ENCODE measurements around the gene KLB.
A peak's percentile ranks its signal among the peaks of the same experiment; 100 is the strongest.
"Not testable (repeated sequence)": the region's sequence is repeated elsewhere in the genome, so short reads cannot be mapped to it uniquely, and the experiment has no call there.

KLB gene

DNA sequence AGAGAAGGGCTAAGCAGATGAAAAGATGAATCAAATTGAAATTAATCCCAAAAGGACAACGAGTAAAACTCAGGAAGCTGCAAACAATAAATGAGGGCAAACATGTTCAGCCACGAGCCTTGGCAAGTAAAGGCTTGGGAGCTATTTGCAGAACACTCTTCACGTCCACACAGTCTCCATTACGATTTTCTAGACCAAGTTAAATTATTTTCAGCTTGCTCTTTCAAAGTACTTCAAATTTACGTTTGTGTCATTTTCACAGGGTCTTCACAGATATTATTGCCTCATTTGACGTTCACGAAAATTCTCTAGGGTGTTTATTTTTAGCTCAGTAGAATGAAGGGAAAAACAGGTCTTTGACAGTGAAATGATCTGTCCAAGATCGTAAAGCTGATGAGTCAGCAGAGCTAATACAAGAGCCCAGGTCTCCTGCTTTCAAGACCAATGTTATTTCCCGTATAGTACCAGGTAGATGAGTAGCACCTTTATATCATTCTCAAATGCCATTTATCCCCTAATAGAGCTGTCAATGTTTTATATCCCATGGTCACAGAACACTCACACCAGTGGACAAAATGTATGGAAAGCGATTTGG, 20.9 kb downstream of the KLB start:
- no peak for DNase-seq

DNA sequence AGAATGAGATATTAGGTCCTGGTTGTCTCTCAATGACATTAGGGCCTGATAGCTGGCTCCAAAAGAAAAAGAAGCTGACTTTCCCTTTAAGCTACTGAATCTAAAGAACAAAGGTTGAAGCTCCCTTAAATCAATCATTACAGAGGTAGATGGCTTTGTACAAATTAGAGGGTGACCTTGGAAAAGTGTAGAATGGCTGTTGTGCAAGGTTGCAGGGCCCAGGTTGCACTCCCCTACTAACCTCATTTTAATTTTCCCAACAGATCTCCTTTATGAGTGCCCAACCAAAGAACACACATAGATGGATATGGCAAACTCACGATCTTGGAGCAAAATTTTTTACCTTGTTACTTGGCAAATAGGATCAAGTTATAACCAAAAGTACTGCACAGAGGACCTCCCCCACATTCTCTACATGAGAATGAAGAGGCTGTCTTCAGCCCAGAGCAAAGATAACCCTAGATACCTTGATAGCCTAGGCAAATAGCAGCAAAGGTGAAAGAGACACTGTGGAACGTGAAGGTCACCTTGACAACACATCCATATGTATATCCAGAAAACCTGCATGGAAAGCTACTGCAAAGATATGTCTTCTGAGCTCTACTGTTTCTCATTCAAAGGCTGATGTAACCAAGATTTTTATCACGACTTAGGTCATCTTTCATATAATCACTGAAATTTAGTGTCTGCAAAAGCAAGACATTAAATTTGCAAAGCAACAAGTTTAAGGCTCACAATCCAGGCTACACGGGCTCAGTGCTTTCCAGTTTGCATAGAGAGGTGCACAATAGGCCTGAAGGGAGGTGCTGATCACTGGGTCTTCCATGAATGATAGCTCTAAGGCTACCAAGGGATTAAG, 23.0 kb downstream of the KLB start:
- no peak for DNase-seq

DNA sequence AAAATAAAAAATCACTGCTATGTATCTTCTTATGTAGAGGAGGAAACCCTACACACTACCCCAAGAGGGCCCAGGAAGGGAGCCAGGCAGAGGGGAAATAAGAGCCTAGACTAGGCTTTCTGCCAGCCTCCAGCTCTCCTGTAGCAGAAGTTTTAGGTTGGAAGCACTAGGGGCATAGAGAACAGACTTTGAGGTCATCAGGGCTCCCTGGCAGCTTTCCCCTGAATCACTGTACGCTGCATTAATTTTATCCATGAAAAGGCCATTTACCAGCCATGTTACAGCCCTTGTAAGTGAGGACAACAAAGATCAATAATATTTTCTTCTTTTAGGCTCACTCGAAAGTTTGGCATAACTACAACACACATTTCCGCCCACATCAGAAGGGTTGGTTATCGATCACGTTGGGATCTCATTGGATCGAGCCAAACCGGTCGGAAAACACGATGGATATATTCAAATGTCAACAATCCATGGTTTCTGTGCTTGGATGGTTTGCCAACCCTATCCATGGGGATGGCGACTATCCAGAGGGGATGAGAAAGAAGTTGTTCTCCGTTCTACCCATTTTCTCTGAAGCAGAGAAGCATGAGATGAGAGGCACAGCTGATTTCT, 27.3 kb downstream of the KLB start:
- no peak for DNase-seq

DNA sequence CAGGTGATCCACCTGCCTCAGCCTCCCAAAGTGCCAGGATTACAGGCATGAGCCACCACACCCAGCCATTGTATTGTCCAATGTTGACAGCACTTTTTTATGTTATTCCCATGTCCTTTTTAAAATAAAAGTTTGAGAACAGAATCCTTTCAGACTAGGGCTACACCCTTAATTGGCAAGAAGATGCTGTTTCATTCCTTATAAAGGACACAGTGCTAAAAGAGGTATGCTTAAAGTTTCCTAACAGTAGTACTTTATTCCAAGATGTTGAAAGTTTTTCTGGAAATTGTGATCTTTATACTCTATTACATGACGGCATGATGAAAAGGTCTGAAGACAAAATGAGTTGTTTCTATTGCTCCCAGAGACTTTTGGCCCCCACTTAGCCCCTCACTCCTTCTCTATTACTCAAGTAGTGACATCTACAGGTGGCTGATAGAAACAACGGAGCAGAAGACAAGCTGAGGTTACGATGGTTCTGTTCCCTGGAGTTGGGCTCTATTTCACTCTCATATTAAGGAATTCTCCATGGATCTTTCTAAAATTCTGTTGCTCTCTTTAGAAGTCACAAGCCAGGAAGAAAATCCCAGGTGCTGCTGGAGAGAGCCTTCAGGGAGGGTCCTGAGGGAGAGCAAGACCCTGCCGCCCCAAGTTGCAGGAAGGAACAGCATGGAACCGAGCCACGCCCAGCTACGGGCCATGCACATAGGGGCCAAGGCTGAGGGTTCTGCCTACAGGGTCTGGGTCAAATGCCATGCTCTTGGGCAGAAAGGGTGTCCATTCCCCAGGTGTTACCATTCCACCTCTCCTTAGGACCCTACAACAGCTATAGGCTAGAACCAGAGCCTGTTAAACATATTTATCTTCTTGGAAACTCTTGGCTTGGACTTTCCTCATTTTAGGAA, 29.2 kb downstream of the KLB start:
- DNase-seq = no peak

DNA sequence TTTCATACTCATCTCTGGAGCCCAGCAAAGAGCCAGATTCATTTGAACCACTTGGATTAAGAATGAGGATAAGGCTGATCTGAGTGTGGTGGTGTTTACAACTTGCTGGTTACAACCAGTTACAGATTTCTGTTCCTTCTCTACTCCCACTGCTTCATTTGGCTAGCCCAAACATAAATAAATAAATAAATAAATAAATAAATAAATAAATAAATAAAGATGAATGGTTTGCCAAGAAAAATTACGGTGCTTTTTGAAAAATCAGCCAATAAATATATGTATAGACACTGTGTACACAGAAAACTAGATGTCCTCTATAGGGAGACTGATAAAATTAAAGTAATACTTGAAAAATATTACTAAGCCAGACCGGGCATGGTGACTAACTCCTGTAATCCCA, 34.9 kb downstream of the KLB start:
- no peak for DNase-seq

DNA sequence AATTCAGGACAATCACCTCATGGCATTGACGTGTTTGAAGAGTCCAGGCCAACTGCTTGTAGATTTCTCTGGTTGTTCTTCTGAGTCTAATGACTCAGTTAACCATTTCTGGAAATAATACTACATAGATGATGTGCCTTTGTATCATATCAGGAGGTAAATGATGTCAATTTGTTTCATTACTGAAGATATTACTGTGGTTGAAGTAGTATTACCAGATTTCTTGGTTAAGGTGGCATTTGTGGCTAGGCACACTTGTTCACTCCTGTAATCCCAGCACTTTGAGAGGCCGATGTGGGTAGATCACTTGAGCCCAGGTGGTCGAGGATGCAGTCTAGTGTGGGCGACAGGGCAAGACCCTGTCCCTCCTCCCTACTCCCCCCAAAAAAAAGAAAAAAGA, 36.3 kb downstream of the KLB start:
- DNase-seq = no peak

DNA sequence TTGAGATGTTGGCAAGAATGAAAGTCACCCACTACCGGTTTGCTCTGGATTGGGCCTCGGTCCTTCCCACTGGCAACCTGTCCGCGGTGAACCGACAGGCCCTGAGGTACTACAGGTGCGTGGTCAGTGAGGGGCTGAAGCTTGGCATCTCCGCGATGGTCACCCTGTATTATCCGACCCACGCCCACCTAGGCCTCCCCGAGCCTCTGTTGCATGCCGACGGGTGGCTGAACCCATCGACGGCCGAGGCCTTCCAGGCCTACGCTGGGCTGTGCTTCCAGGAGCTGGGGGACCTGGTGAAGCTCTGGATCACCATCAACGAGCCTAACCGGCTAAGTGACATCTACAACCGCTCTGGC, 39.7 kb downstream of the KLB start:
- DNase-seq = no peak

DNA sequence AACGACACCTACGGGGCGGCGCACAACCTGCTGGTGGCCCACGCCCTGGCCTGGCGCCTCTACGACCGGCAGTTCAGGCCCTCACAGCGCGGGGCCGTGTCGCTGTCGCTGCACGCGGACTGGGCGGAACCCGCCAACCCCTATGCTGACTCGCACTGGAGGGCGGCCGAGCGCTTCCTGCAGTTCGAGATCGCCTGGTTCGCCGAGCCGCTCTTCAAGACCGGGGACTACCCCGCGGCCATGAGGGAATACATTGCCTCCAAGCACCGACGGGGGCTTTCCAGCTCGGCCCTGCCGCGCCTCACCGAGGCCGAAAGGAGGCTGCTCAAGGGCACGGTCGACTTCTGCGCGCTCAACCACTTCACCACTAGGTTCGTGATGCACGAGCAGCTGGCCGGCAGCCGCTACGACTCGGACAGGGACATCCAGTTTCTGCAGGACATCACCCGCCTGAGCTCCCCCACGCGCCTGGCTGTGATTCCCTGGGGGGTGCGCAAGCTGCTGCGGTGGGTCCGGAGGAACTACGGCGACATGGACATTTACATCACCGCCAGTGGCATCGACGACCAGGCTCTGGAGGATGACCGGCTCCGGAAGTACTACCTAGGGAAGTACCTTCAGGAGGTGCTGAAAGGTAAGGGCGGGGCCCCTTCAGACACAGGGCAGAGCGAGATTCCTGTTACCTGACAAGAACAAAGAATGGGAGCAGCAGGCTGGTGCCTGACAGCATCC, 40.3 kb downstream of the KLB start:
- no peak for DNase-seq

DNA sequence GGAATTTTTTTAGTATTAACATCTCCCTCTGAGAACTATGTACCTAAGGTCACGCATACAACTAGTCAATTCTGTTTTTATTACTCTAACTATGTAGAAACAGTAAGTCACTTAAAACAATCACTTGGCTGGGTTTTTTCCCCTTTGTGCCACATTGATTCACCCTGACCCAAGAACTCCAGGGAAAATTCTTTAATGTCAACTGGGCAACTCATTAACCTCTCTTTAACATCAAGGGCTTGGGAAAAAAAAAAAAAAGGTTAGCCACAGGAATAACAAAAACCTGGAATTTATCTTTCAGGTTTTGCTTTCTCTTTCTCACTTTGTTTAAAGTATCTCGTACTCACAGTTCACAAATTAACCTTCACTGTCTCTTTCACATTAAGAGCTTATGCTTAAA, 43.9 kb downstream of the KLB start:
- no peak for DNase-seq

DNA sequence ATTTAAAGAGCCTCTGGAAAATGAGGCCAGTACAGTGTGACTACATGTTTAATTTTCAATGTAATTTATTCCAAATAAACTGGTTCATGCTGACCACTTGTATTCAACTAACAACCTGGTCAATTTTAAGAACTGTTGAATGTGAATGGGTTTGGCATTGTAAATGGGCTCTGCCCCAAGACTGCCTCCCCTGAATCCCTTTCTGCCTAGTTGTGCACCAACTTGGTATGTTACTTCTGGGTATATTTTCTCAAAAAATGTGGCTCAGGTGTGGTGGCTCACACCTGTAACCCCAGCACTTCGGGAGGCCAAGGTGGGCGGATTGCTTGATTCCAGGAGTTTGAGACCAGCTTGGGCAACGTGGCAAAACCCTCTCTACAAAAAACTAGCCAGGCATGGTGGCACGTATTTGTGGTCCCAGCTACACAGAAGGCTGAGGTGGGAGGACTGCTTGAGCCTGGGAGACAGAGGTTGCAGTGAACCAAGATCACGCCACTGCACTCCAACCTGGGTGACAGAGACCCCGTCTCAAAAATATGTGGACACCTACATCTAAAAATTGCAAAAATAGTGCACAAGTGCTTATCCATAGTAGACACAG, 44.8 kb downstream of the KLB start:
- no peak for DNase-seq

DNA sequence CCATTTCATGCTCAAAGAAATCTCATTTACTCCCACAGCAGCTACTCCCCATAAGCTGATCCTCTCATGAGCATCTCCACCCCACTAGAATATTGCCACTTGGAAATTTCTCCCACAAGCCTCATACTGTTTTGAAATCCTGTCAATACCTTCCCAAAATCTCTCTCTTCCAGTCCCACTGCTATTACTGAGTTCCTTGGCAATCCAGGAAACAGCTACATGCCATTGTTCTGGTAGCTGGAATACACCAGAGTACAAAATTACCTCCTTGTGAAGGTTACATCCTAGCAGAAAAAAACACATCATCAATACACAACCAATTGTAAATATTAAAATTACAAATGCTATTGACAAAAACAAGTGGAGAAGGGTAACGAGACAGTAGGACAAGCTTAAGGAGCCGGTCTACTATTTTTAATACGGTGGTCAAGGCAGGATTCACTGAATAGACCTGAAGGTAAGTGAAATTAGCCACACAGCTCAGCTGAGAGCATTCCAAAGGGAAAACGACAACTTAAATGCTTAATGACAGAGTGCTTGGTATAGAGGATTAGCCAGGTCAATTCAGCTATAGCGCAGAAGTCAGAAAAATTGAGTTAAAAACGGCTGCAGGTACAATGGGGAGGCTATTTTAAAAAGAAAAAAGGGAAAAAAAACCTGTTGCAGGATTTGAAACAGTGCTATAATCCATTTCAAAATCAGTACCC, 45.6 kb downstream of the KLB start:
- no peak for DNase-seq

DNA sequence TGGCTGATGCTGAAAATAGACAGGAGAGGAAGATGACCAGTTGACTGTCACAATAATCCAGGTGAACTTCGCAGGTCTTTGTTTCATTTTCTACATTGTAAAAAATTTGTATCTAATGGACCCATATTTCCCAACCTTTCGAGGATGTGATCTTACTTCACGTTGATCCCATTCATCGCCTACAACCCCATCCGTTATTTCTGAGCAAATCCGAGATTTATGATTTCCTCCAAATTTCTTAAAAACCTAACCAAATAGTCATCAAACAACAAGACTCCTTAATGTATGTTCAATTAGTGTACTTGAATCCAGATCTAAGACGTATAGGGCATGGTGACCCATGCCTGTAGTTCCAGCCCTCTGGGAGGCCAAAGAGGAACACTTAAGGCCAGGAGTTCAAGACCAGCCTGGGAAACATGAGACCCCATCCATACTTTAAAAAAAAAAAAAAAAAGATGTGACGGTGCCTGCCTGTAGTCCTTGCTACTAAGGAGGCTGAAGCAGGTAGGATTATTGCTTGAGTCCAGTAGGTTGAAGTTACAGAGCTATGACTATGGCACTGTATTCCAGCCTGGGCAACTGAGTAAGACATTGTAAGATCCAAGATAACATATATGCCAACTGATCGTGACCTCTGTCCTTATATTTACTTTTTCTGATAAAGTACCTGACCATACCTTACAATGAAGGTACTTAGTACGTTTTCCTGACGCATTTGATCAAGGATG, 46.3 kb downstream of the KLB start:
- DNase-seq = no peak

DNA sequence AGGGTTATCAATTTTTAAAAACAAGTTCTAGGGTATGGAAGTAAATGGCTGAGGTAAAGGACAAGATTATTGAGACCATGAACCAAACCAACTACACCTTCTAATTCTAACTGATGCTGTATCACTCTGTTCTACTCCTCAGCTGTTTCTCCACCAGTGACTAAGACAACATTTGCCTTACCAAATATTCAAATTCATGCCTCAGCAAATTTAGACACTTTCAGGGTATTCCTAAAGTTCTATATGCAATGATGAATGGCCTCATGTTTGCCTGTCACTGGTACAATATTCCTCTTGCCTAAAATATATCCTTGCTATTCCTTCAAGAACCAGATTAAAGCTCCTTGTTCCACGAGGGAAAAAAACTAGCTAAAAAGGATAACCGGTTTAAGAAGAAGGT, 47.0 kb downstream of the KLB start:
- DNase-seq = no peak

DNA sequence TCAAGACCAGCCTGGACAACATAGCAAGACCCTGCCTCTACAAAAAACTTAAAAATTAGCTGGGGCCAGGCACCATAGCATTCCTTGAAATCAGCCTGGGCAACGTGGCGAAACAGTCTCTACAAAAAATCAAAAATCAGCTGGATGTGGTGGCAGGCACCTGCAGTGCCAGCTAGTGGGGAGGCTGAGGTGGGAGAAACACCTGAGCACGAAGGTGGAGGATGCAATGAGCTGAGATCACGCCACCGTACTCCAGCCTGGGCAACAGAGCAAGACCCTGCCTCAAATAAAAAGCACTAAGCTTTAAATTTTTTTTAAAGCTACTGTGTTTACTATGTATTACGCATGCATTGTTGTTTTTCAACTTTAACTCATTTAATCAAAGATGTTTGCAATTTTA, 48.8 kb downstream of the KLB start:
- DNase-seq = no peak

DNA sequence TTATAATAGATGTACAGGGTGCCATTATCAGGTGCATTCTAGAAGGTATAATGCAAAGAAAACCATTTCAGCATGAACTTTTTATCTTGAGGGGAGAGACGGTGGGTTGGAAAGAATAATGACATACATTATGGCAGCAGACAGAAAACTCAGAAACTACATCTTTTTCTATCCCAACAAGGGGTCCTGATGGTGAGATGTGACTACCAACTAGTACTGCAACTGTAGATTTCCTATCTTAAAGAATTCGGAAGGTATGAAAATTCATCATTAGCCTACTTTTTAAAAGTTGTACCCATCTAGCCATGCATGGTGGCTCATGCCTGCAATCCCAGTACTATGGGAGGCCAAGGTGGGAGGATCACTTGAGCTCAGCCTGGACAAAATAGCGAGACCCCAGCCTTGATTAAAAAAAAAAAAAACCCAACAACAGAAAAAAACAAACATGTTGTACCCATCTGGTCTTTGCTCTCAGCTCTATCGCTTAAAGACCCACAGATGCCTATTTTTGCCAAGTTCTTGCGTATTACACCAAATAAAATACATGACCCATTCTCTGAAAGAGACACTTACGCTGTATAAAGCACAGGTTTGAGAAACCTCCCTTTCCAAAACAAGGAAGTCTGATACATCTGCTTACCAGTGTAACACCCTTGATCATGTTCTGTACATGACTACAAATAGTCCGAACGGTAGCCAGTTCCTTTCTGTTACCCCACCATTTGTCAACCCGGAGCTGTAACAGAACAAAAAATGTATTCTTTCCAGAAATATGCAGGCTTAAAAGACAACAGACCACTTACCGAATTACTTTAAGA, 50.4 kb downstream of the KLB start:
- DNase-seq = no peak

DNA sequence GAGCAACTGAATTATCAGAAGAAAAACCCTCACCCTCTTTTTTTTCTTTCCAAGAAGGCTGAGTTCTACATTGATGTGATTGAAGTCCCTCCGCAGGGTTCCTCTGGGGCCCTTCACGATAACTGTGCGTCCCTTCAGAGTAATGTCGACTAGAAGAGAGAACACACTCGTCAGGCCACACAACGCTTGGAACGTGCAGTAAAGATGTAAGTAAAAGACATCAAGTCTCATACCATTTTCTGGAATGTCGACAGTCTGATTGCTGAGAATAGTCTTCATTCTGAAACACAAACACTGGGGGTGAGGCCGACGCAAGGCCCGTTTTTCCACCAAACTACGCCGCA, 51.4 kb downstream of the KLB start:
- not testable (repeated sequence) for DNase-seq

DNA sequence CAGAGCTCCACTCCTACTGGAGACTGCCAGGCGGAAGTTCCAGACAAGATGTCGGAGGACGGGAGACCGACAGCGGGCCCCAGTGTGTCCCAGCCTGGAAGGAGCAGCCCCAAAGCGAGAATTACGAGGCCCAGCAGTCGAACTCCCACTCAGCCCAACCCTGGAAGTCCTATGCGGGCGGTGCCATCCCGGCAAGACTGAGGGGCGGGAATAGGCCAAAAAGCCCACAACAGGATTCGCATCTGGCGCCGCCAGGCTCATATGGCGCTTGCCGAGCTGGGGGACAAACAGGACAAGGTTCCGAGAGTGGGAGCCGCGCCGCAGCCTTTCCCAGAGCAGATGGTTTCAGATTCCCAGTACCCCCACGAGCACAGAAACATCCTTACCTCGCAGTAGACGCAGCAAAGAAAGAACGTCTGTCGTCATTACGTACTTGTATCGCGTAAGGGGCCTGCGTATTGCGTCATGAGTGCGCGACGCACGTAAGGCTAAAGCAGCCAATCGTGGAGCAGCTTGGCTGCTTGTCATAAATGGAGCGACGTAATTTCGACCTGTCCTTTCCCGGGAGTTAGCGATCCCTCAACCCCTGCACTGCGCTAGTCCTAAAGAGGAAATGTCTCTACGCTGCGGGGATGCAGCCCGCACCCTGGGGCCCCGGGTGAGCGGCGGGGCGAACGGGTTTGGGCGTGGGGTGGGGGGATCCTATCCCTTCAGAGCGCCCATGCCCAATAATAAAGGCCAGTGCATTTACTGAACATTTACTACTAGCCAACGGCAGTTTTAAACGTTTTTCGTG, 52.0 kb downstream of the KLB start, which contains the start of the genes LIAS and RPL9:
Gene LIAS (plus strand): TSS at position 552 of the 796 bp plus-strand sequence. CDS start 62 bp downstream, at position 614.
Gene RPL9 (minus strand): TSS at position 418 of the 796 bp plus-strand sequence. CDS start 483 bp downstream, outside the sequence.
- peak; percentile 98 to 100 for DNase-seq

DNA sequence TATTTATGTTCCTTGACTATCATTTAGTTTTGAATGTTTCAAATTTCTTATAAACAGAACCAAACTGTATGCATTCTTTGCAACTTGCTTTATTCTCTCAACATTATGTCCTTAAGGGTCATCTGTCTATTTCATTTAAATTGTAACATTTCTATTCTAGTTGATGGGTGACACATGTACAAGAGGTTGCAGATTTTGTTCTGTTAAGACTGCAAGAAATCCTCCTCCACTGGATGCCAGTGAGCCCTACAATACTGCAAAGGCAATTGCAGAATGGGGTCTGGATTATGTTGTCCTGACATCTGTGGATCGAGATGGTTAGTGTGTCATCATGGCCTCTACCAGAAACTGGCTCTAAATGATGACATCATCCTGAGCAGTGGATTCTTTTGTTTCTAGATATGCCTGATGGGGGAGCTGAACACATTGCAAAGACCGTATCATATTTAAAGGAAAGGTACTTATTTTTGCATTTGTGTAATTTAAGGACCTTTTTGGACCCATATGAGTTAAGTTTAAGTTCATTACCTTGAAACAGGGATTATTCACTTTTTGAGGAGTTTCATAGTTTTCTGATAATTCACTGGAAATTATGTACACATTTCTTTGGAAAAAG, 58.3 kb downstream of the KLB start:
- peak in 1 of 2 experiments; percentile 18 for DNase-seq
